ENCODE results near the gene SPATS2.
"Not testable (repeated sequence)": the region's sequence is repeated elsewhere in the genome, so short reads cannot be mapped to it uniquely, and the experiment has no call there.

Gene SPATS2

GRCh38 chr12:49507139-49507538 lies 139.9 kb downstream of the SPATS2 start:
- peaks cover 2% of the 10 kb centered on the region for H3K36me3 Mint-ChIP-seq (ENCODE audit: low read depth)
- DNase-seq = no peak

GRCh38 chr12:49509681-49510080 lies 142.4 kb downstream of the SPATS2 start:
- not testable (repeated sequence) for H3K9me3 Mint-ChIP-seq, ATAC-seq

More at GRCh38 chr12:49507139-49507538, 139.9 kb downstream of the SPATS2 start:
- no peak overlapping the region for H3K4me3 Mint-ChIP-seq
- H3K27ac Mint-ChIP-seq = no peak overlapping the region
- no peaks in the 10 kb centered on the region for H3K27me3 Mint-ChIP-seq
- H3K9me3 Mint-ChIP-seq = no peaks in the 10 kb centered on the region
- no peaks in the 10 kb centered on the region for H3K4me1 Mint-ChIP-seq
- ATAC-seq = no peak

GRCh38 chr12:49511410-49511809 lies 144.1 kb downstream of the SPATS2 start:
- Mint-ChIP-seq H3K4me1 (peaks cover 2% of the 10 kb centered on the region), H3K27ac (no peak overlapping the region), H3K36me3 (ENCODE audit: low read depth) (peaks cover 1% of the 10 kb centered on the region), H3K9me3 (no peaks in the 10 kb centered on the region), H3K27me3 (no peaks in the 10 kb centered on the region), H3K4me3 (no peak overlapping the region)
- DNase-seq (no peak), ATAC-seq (no peak)

More at GRCh38 chr12:49509681-49510080, 142.4 kb downstream of the SPATS2 start:
- not testable (repeated sequence) for DNase-seq; H3K27me3 Mint-ChIP-seq; H3K4me3 Mint-ChIP-seq; H3K36me3 Mint-ChIP-seq (ENCODE audit: low read depth); H3K4me1 Mint-ChIP-seq; H3K27ac Mint-ChIP-seq

- no peaks in the 10 kb centered on the region for H3K9me3 Mint-ChIP-seq
- no peak overlapping the region for H3K4me3 Mint-ChIP-seq
- ATAC-seq (no peak), DNase-seq (no peak)
- no peaks in the 10 kb centered on the region for H3K36me3 Mint-ChIP-seq (ENCODE audit: low read depth)
- no peak overlapping the region for H3K27ac Mint-ChIP-seq
- H3K4me1 Mint-ChIP-seq = peaks cover 2% of the 10 kb centered on the region
- H3K27me3 Mint-ChIP-seq = no peaks in the 10 kb centered on the region
Observed at GRCh38 chr12:49512546-49512945, 145.3 kb downstream of the SPATS2 start.

- Mint-ChIP-seq H3K9me3 (no peaks in the 10 kb centered on the region), H3K27me3 (no peaks in the 10 kb centered on the region), H3K27ac (no peak overlapping the region), H3K4me1 (peaks cover 18% of the 10 kb centered on the region), H3K36me3 (ENCODE audit: low read depth) (peaks cover 2% of the 10 kb centered on the region), H3K4me3 (no peak overlapping the region)
- DNase-seq = no peak
- ATAC-seq = no peak
Observed at GRCh38 chr12:49515266-49515665, 148.0 kb downstream of the SPATS2 start.

- DNase-seq (no peak), ATAC-seq (peak; percentile 86)
- Mint-ChIP-seq H3K27me3 (no peaks in the 10 kb centered on the region), H3K36me3 (ENCODE audit: low read depth) (peaks cover 3% of the 10 kb centered on the region), H3K4me1 (peaks cover 19% of the 10 kb centered on the region), H3K4me3 (peak overlapping the region; percentile 38), H3K27ac (no peak overlapping the region), H3K9me3 (no peaks in the 10 kb centered on the region)
Observed at GRCh38 chr12:49518914-49519573, 151.8 kb downstream of the SPATS2 start.

GRCh38 chr12:49519574-49519936 lies 152.3 kb downstream of the SPATS2 start:
- Mint-ChIP-seq H3K4me1 (peaks cover 19% of the 10 kb centered on the region), H3K27me3 (no peaks in the 10 kb centered on the region), H3K36me3 (ENCODE audit: low read depth) (peaks cover 3% of the 10 kb centered on the region), H3K27ac (no peak overlapping the region), H3K9me3 (no peaks in the 10 kb centered on the region), H3K4me3 (peak overlapping the region; percentile 11)
- no peak for ATAC-seq
- no peak for DNase-seq

- peaks cover 6% of the 10 kb centered on the region for H3K36me3 Mint-ChIP-seq (ENCODE audit: low read depth)
- ATAC-seq = no peak
- no peaks in the 10 kb centered on the region for H3K9me3 Mint-ChIP-seq
- no peak overlapping the region for H3K4me3 Mint-ChIP-seq
- no peak for DNase-seq
- H3K27ac Mint-ChIP-seq = no peak overlapping the region
- H3K27me3 Mint-ChIP-seq = no peaks in the 10 kb centered on the region
- H3K4me1 Mint-ChIP-seq = peaks cover 17% of the 10 kb centered on the region
Observed at GRCh38 chr12:49521389-49521788, 154.1 kb downstream of the SPATS2 start.

GRCh38 chr12:49524660-49525324 lies 157.5 kb downstream of the SPATS2 start:
- Mint-ChIP-seq H3K27ac (no peak overlapping the region), H3K4me3 (no peak overlapping the region), H3K9me3 (no peaks in the 10 kb centered on the region), H3K36me3 (ENCODE audit: low read depth) (peaks cover 4% of the 10 kb centered on the region), H3K27me3 (no peaks in the 10 kb centered on the region), H3K4me1 (peaks cover 2% of the 10 kb centered on the region)
- ATAC-seq = no peak
- DNase-seq = no peak

GRCh38 chr12:49525942-49526341 lies 158.7 kb downstream of the SPATS2 start:
- no peak overlapping the region for H3K4me3 Mint-ChIP-seq
- no peak for ATAC-seq
- H3K36me3 Mint-ChIP-seq (ENCODE audit: low read depth) = peaks cover 2% of the 10 kb centered on the region
- no peaks in the 10 kb centered on the region for H3K9me3 Mint-ChIP-seq
- no peaks in the 10 kb centered on the region for H3K27me3 Mint-ChIP-seq
- no peak for DNase-seq
- H3K27ac Mint-ChIP-seq = no peak overlapping the region
- no peaks in the 10 kb centered on the region for H3K4me1 Mint-ChIP-seq

GRCh38 chr12:49527361-49528130 lies 160.3 kb downstream of the SPATS2 start:
- Mint-ChIP-seq H3K9me3 (no peaks in the 10 kb centered on the region), H3K36me3 (ENCODE audit: low read depth) (peaks cover 2% of the 10 kb centered on the region), H3K27me3 (no peaks in the 10 kb centered on the region), H3K27ac (no peak overlapping the region), H3K4me1 (no peaks in the 10 kb centered on the region), H3K4me3 (no peak overlapping the region)
- no peak for DNase-seq
- no peak for ATAC-seq

GRCh38 chr12:49529414-49529813 lies 162.2 kb downstream of the SPATS2 start:
- Mint-ChIP-seq H3K27ac (no peak overlapping the region), H3K9me3 (no peaks in the 10 kb centered on the region), H3K4me1 (no peaks in the 10 kb centered on the region), H3K4me3 (no peak overlapping the region), H3K36me3 (ENCODE audit: low read depth) (peaks cover 2% of the 10 kb centered on the region), H3K27me3 (no peaks in the 10 kb centered on the region)
- ATAC-seq = no peak
- no peak for DNase-seq

- H3K4me1 Mint-ChIP-seq = no peaks in the 10 kb centered on the region
- H3K36me3 Mint-ChIP-seq (ENCODE audit: low read depth) = no peaks in the 10 kb centered on the region
- peaks cover 12% of the 10 kb centered on the region for H3K27me3 Mint-ChIP-seq
- no peak for DNase-seq
- H3K27ac Mint-ChIP-seq = no peak overlapping the region
- H3K9me3 Mint-ChIP-seq = no peaks in the 10 kb centered on the region
- ATAC-seq = no peak
- no peak overlapping the region for H3K4me3 Mint-ChIP-seq
Observed at GRCh38 chr12:49531745-49532144, 164.5 kb downstream of the SPATS2 start.

- Mint-ChIP-seq H3K9me3 (no peaks in the 10 kb centered on the region), H3K27me3 (peaks cover 25% of the 10 kb centered on the region), H3K4me1 (peaks cover 10% of the 10 kb centered on the region), H3K36me3 (ENCODE audit: low read depth) (no peaks in the 10 kb centered on the region), H3K4me3 (no peak overlapping the region), H3K27ac (no peak overlapping the region)
- DNase-seq (no peak), ATAC-seq (no peak)
Observed at GRCh38 chr12:49533331-49533730, 166.1 kb downstream of the SPATS2 start.

- not testable (repeated sequence) for H3K27ac Mint-ChIP-seq; DNase-seq; ATAC-seq; H3K4me3 Mint-ChIP-seq; H3K36me3 Mint-ChIP-seq (ENCODE audit: low read depth); H3K9me3 Mint-ChIP-seq
- Mint-ChIP-seq H3K27me3 (peaks cover 26% of the 10 kb centered on the region), H3K4me1 (peaks cover 10% of the 10 kb centered on the region)
Observed at GRCh38 chr12:49534122-49534521, 166.9 kb downstream of the SPATS2 start.

Measured in activated naive CD8-positive, alpha-beta T cell treated with anti-CD3 and anti-CD28 coated beads, Interleukin-2, amount 50 U/mL, for 24 hours (primary cell).